EL (cell line): ENCODE data around the gene PRSS38.

ENCODE experiments used
- DNase-seq: peaks from one replicate; pipeline ENCODE4 v3.0.0-alpha.2; 2016

The PRSS38 gene

GRCh38 chr1:227815468-227816409 lies at the start of gene PRSS38:
PRSS38 (plus strand) TSS chr1:227815675; CDS start chr1:227815717, 42 bp downstream.
- no peak for DNase-seq

- peak; percentile 27 for DNase-seq
These were observed 49.4 kb upstream of the PRSS38 start for GRCh38 chr1:227766015-227766634.

- DNase-seq = no peak
These were observed 48.7 kb upstream of the PRSS38 start for GRCh38 chr1:227766653-227767277.

GRCh38 chr1:227767401-227768124 lies 47.9 kb upstream of the PRSS38 start:
- DNase-seq = no peak

- no peak for DNase-seq
These were observed 47.4 kb upstream of the PRSS38 start for GRCh38 chr1:227768125-227768439.

GRCh38 chr1:227768640-227769039 lies 46.8 kb upstream of the PRSS38 start:
- DNase-seq = no peak

- no peak for DNase-seq
These were observed 46.2 kb upstream of the PRSS38 start for GRCh38 chr1:227769047-227769935.

GRCh38 chr1:227769936-227770494 lies 45.5 kb upstream of the PRSS38 start:
- DNase-seq = no peak

GRCh38 chr1:227770812-227771211 lies 44.7 kb upstream of the PRSS38 start:
- no peak for DNase-seq

GRCh38 chr1:227771326-227771725 lies 44.1 kb upstream of the PRSS38 start:
- no peak for DNase-seq

- DNase-seq = no peak
These were observed 43.7 kb upstream of the PRSS38 start for GRCh38 chr1:227771771-227772170.

GRCh38 chr1:227773558-227773957 lies 41.9 kb upstream of the PRSS38 start:
- DNase-seq = no peak

- DNase-seq = no peak
These were observed 41.3 kb upstream of the PRSS38 start for GRCh38 chr1:227774051-227774731.

GRCh38 chr1:227774821-227775661 lies 40.4 kb upstream of the PRSS38 start:
- DNase-seq = no peak

- no peak for DNase-seq
These were observed 39.6 kb upstream of the PRSS38 start for GRCh38 chr1:227775841-227776240.

- DNase-seq = peak; percentile 74
These were observed 39.1 kb upstream of the PRSS38 start for GRCh38 chr1:227776331-227776771.

GRCh38 chr1:227777156-227777555 lies 38.3 kb upstream of the PRSS38 start:
- no peak for DNase-seq

- no peak for DNase-seq
These were observed 37.8 kb upstream of the PRSS38 start for GRCh38 chr1:227777646-227778045.

- DNase-seq = peak; percentile 70
These were observed 37.0 kb upstream of the PRSS38 start for GRCh38 chr1:227778401-227778947.

- DNase-seq = no peak
These were observed 36.4 kb upstream of the PRSS38 start for GRCh38 chr1:227779021-227779441.
